Measurements from ENCODE around the gene PRELID2.

DNA sequence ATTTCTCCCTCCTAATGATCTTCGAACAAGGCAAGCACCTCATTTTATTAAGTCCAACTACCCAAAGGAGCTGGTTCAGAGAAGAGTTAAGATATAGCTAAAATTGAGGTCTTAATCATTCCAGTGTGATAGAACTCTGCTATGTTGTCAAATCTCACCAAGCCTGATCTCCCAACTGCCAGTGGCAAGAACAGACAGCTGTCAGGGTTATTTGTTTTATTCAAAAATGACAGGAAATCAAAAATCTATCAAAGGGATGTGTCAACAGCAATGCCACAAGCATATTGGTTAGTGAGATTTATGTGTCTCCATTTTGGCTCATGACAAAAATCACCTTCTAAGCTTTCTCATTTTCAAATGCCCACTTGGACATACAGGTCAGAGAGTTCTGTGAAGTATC, 74.5 kb downstream of the PRELID2 start:
- TF ChIP-seq CTCF (conservative IDR thresholded peaks at IDR 0.05): no peak
- TF ChIP-seq EZH2 (IDR thresholded peaks at IDR 0.05; ENCODE audit: low read depth): no peak

All from PC-9 (cell line).